NCI-H2227 (cell line): ENCODE results near the gene MYH13.
"Not testable (repeated sequence)": the region's sequence is repeated elsewhere in the genome, so short reads cannot be mapped to it uniquely, and the experiment has no call there.

Experiments used
- DNase-seq: peaks from one replicate; lab custom pipeline; 2025; ENCODE audit not compliant: unreplicated experiment; lab: John Stamatoyannopoulos, UW

Gene MYH13

GRCh38 chr17:10306585-10306984 lies 66.2 kb downstream of the MYH13 start:
- DNase-seq, result no peak

DNA sequence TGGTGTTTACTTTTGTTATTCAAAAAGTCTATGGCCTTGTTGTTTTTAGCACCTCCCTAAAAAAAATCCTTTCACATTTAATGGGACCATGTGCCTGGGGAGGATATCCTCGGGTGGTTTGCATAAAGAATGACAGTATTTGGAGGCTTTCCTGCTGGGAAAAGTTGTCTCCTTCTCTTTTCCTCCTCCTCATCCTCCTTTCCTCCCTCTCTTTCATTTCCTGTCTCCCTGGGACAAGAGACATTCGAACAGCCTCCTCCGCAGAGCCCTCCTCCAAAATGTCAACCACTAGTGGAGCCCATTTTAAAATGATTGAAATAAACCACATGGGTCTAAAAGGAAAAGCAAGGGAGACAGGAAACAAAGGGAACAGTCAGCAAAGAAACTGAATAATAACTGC lies 67.4 kb downstream of the MYH13 start:
- DNase-seq, result no peak

GRCh38 chr17:10304758-10305300 lies 68.0 kb downstream of the MYH13 start:
- no peak for DNase-seq

- DNase-seq, result no peak
These were observed 75.1 kb downstream of the MYH13 start for GRCh38 chr17:10297691-10298090.

DNA sequence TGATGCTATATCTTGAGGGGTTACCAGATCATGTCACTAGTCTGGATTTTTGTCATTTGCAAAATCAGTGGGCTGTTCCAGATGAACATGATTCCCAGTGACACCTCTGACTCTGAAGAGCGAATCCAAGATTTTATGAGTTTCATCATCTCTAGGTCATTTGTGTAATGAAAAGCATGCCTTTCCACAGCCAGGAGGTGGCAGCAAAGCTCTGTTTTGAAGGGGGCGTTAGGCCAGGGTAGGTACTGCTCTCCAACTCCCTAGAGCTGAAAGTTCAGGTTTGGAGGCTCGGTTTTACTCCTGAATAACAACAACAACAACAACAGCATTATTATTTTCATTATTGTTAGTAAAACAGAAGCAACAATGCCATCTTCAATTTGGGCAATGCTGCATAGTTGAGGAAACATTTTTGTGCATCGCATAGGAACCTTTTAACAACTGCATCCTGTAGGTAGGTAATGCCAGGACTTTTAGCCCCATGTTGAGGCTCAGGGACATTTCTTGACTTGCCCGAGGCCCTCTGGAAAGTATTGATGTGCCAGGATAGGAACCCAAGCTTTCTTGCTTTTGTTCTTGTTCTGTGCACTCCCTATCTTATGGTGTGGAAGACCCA lies 77.0 kb downstream of the MYH13 start:
- DNase-seq, result no peak

GRCh38 chr17:10294180-10294579 lies 78.6 kb downstream of the MYH13 start:
- DNase-seq, result no peak

DNA sequence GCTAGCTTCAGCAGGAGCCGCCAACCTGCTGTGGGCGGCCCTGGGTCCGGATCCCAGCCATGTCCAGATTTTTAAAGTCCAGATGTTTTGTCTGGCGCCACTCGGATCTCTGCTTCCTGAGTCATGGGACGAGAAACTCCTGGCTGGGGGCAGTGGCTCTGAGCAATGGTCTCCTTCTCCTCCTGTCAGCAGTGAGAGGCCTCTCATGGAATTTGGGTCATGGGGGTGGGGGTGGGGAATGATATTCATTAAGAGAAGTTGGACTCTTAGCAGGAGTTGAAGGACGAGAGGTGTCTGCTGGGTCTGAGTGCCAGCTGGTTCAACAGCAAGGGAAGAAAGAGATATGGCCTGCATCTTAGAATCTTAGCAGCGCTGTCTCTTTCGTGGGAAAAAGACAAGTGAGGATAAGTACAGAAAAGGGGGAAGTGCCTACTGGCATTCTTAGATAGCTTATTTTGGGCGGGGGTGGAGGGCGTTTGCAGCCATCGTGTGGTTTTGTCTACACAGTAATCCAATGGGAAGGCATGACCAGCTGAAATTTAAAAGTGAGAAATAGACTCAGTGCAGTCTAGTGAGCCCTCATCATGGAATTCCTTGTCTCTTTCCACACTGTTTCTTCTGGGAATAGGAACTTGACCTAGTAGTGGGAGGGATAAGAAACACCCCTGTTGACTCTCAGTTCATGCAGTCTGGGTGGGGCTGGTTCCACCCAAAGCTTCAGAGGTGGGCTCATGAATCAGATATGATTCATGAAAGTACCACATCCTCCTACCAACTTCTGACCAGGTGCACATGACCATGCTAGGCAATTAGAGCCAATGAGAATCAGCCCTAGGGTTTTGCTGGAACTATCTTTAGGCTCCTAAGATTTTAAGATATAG lies 80.5 kb downstream of the MYH13 start:
- DNase-seq, result no peak

- DNase-seq, result not testable (repeated sequence)
These were observed 81.2 kb downstream of the MYH13 start for GRCh38 chr17:10291576-10291975.

DNA sequence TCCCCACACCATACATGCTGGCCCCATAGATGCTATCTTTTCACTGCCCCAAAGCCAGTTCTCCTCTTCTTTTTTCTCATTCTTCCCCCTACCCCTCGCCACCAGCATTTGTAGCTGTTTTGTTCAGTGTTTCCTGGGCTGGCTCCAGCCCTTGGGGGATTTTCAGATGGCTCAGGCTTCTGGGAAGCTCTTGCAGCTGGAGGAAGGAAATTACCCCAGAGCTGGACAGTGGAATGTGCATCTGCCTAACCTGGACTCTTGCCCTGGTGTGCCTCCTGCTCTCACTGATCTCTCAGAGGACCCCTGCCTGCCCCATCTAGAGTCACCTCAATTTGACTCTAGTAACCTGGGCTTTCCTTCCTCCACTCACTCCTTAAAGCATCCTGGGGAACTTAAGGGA lies 82.8 kb downstream of the MYH13 start:
- DNase-seq, result no peak

- DNase-seq, result no peak
These were observed 86.5 kb downstream of the MYH13 start for GRCh38 chr17:10286324-10286723.

DNA sequence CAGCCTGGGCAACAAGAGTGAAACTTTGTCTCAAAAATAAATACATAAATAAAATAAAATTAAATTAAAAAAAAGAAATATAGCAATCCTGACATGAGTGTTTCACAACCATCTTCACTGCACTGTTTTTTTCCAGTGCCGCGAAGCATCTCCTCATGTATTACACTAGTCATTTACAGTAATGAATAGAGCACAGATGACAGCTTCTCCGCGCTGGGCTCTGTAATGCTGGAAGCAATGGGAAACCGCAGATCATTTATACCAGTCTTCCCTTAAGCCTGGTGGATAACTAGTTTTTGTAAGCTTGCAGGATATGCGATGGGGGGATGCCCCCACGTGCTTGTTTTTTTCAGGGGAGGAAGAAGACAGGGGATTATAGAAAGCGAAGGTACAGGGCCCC lies 86.9 kb downstream of the MYH13 start:
- DNase-seq, result no peak

- DNase-seq, result no peak
These were observed 92.7 kb downstream of the MYH13 start for GRCh38 chr17:10280068-10280467.

DNA sequence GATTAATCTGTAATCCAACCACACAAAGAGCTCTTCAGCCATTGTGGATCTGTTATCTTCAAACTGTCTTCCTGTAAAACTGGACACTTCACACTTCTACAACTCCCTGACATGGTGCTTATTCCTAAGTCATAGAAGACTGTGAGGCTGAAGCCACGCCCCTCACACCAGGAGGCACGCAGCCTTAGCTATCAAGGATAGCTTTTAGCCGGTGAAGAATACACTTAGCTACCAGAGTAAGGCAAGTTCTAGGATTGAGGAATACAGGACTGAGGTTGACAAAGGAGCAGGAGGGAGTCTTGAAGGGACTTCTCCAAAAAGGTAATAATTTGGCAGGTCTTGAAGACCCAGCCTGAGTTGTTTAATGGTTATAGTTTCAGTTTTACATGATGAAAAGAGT lies 94.6 kb downstream of the MYH13 start:
- no peak for DNase-seq

- no peak for DNase-seq
These were observed 96.4 kb downstream of the MYH13 start for GRCh38 chr17:10276436-10276835.

DNA sequence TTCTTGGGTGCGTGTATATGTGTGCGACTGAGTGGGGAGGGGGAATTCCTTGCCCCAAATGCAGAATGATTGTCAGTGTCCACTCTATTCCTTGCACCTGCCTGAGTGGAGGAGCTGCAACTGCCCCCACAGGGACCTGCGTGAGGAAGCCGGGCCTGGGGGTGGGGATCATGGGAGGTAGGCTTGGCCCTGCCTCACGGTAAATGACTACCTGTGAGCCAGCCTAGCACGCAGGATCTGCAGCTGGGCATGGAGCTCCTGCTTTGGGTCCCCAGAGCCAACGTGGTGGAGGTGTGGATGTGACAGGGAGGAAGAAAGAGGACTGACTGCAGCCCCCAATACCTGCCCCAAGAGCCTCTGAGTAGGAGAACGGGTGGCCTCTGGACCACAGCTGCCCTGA lies 97.4 kb downstream of the MYH13 start:
- no peak for DNase-seq

GRCh38 chr17:10271106-10271562 lies 101.7 kb downstream of the MYH13 start:
- DNase-seq, result no peak

- DNase-seq, result no peak
These were observed 102.5 kb downstream of the MYH13 start for GRCh38 chr17:10270258-10270657.

DNA sequence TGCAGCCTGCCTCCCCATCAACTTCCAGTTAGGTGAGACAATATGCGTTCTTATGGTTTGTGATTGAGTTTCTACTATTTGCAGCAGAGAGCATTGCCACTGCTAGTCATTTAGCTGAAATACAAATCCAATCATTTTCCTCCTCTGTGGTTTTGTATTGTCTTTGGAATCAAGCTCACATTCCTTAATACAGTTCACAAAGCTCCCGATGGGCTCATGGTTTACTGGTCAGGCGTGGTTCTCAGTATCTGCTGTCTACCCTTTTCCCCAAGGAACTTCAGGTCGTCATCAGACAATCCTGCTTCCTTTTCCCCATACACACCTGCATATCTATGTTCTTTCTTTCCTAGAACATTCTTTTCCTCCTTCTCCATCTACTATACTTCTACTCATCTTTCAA lies 104.8 kb downstream of the MYH13 start:
- no peak for DNase-seq

GRCh38 chr17:10266296-10266876 lies 106.4 kb downstream of the MYH13 start:
- DNase-seq, result no peak

DNA sequence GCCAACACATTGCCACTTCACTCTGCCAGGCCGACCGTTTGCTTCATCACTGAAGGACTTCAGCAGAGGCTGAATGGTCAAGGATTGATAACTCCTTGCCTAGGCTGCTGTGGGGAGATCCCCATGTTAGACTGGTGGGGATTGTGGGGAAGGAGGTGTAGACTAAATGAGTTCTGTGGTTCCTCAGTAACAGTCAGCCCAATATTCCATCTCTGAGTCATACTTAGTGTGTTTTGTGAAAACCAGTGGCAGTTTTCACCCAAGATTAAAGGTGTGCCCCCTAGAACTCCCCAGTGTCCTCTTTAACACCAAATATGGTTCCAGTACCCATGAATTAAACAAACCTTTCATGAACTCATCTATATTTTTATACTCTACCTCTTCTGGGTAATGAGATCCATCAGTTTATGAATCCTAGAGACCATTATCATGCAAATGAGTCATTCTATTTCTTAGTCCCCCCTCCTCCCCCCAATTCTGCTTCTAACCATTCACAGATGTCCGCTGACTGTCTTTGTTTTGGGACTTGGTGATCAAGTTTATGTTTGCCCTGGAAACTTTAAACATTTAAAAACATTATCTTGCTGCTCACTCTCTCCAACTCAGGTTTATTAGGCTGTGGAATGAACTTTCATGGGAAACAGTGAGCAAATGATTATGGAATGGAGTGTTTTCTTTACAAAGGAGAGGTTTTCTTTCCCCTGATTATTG lies 107.6 kb downstream of the MYH13 start:
- DNase-seq, result no peak

DNA sequence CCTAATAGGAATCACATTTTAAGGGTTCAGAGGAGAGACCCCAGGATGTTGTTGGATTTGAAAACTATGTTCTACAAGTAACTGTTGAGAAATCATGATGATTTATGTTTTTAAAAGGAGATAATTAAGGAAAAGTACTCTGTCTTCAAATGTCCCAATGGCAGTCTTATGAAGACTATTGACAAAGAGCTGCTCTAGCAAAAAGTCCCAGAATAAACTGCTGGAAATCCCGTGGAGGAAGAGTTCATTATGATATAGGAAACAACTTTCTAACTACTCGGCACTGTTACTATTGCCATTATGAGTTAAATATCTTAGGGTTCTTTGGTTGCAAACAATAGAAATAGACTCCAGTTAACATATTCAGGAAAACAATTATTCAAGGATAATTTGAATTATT lies 108.8 kb downstream of the MYH13 start:
- no peak for DNase-seq
